ENCODE results near the gene WFDC1.

The WFDC1 gene

GRCh38 chr16:84303516-84303915 lies 8.8 kb downstream of the WFDC1 start:
- no peak for DNase-seq

GRCh38 chr16:84306564-84306963 lies 11.9 kb downstream of the WFDC1 start:
- DNase-seq: no peak

- no peak for DNase-seq
Observed at GRCh38 chr16:84307209-84307954, 12.7 kb downstream of the WFDC1 start.

GRCh38 chr16:84308120-84308519 lies 13.4 kb downstream of the WFDC1 start:
- no peak for DNase-seq

GRCh38 chr16:84310642-84311041 lies 16.0 kb downstream of the WFDC1 start:
- DNase-seq: no peak

GRCh38 chr16:84312783-84313382 lies 18.2 kb downstream of the WFDC1 start:
- DNase-seq: no peak

- no peak for DNase-seq
Observed at GRCh38 chr16:84313921-84314320, 19.2 kb downstream of the WFDC1 start.

GRCh38 chr16:84314373-84314772 lies 19.7 kb downstream of the WFDC1 start:
- no peak for DNase-seq

GRCh38 chr16:84314814-84315213 lies 20.1 kb downstream of the WFDC1 start:
- no peak for DNase-seq

GRCh38 chr16:84315422-84315821 lies 20.7 kb downstream of the WFDC1 start:
- DNase-seq: no peak

GRCh38 chr16:84318091-84318975 lies 23.7 kb downstream of the WFDC1 start:
- no peak for DNase-seq

- DNase-seq: no peak
Observed at GRCh38 chr16:84319146-84319760, 24.6 kb downstream of the WFDC1 start.

GRCh38 chr16:84320511-84320910 lies 25.8 kb downstream of the WFDC1 start:
- DNase-seq: no peak

GRCh38 chr16:84321932-84322331 lies 27.3 kb downstream of the WFDC1 start:
- no peak for DNase-seq

- no peak for DNase-seq
Observed at GRCh38 chr16:84322749-84323148, 28.1 kb downstream of the WFDC1 start.

GRCh38 chr16:84323606-84324005 lies 28.9 kb downstream of the WFDC1 start:
- no peak for DNase-seq

- no peak for DNase-seq
Observed at GRCh38 chr16:84324434-84325262, 30.0 kb downstream of the WFDC1 start.

GRCh38 chr16:84326545-84326944 lies 31.9 kb downstream of the WFDC1 start:
- no peak for DNase-seq

- no peak for DNase-seq
Observed at GRCh38 chr16:84327926-84328505, 33.3 kb downstream of the WFDC1 start.

- no peak for DNase-seq
Observed at GRCh38 chr16:84329016-84329415, 34.3 kb downstream of the WFDC1 start.

- no peak for DNase-seq
Observed at GRCh38 chr16:84329843-84330684, 35.4 kb downstream of the WFDC1 start.

Data from activated CD8-positive, alpha-beta memory T cell treated with anti-CD3 and anti-CD28 coated beads, Interleukin-2, amount 50 U/mL, for 4 hours (primary cell).